Measurements from ENCODE around the gene LAMTOR4.
A peak's percentile ranks its signal among the peaks of the same experiment; 100 is the strongest.

The LAMTOR4 gene

GRCh38 chr7:100153708-100154535 lies 5.2 kb downstream of the LAMTOR4 start:
- no peak for DNase-seq (ENCODE audit: low read depth)

GRCh38 chr7:100154651-100155491 lies 6.2 kb downstream of the LAMTOR4 start:
- no peak for DNase-seq (ENCODE audit: low read depth)

- no peak for DNase-seq (ENCODE audit: low read depth)
Observed at GRCh38 chr7:100155553-100156317, 7.0 kb downstream of the LAMTOR4 start.

GRCh38 chr7:100156331-100157068 lies 7.8 kb downstream of the LAMTOR4 start:
- no peak for DNase-seq (ENCODE audit: low read depth)

GRCh38 chr7:100157069-100157333 lies 8.3 kb downstream of the LAMTOR4 start:
- no peak for DNase-seq (ENCODE audit: low read depth)

GRCh38 chr7:100157334-100158228 lies 8.9 kb downstream of the LAMTOR4 start:
- no peak for DNase-seq (ENCODE audit: low read depth)

GRCh38 chr7:100158229-100159098 lies 9.7 kb downstream of the LAMTOR4 start, which contains the start of gene TRAPPC14:
Gene TRAPPC14 (minus strand): TSS chr7:100158723. CDS start chr7:100158499, 224 bp downstream.
- peak; percentile 82 for DNase-seq (ENCODE audit: low read depth)

GRCh38 chr7:100159099-100159623 lies 10.4 kb downstream of the LAMTOR4 start:
- no peak for DNase-seq (ENCODE audit: low read depth)

- no peak for DNase-seq (ENCODE audit: low read depth)
Observed at GRCh38 chr7:100160067-100160466, 11.3 kb downstream of the LAMTOR4 start.

GRCh38 chr7:100163006-100163531 lies 14.4 kb downstream of the LAMTOR4 start:
- DNase-seq (ENCODE audit: low read depth): no peak

GRCh38 chr7:100163871-100164270 lies 15.2 kb downstream of the LAMTOR4 start:
- no peak for DNase-seq (ENCODE audit: low read depth)

GRCh38 chr7:100166317-100166940 lies 17.7 kb downstream of the LAMTOR4 start:
- no peak for DNase-seq (ENCODE audit: low read depth)

GRCh38 chr7:100166970-100167911 lies 18.5 kb downstream of the LAMTOR4 start:
- DNase-seq (ENCODE audit: low read depth): no peak

GRCh38 chr7:100167912-100168323 lies 19.2 kb downstream of the LAMTOR4 start:
- no peak for DNase-seq (ENCODE audit: low read depth)

- no peak for DNase-seq (ENCODE audit: low read depth)
Observed at GRCh38 chr7:100169147-100169850, 20.6 kb downstream of the LAMTOR4 start.

- no peak for DNase-seq (ENCODE audit: low read depth)
Observed at GRCh38 chr7:100170101-100170897, 21.6 kb downstream of the LAMTOR4 start.

All from T-helper 22 cell (primary cell).